SK-N-SH (cell line): ENCODE data around the gene HSD11B2. TPM values are rescaled to one million over a fixed set of nuclear protein-coding genes. Genes with fewer than 3 reads are reported as not detected.

Experiments used
- CTCF ChIA-PET: fragments of 300-600, 350-600 bp; formaldehyde crosslinking; extraction: SDS; loops from one replicate; lab custom pipeline; 2021; lab: Yijun Ruan, JAX
- POLR2A ChIA-PET: fragments of 350-600 bp; sonication (Branson Sonifier 250); formaldehyde crosslinking; extraction: SDS; loops from one replicate; lab custom pipeline; 2020; ENCODE audit warnings: antibody characterized with exemption, inconsistent platforms; lab: Yijun Ruan, JAX
- DNase-seq: peaks from one replicate; pipeline ENCODE4 v3.0.0; 2012
- H2AFZ ChIP-seq: fragments of 200-600 bp; sonication (generic); 2 replicates; pipeline ENCODE4 v1.8.1; 2016; ENCODE audit warnings: antibody characterized with exemption, mild to moderate bottlenecking, low read depth
- H3F3A ChIP-seq: fragments of 200-600 bp; sonication (generic); replicated peaks from 2 replicates; pipeline ENCODE3; 2016; ENCODE audit warnings: antibody characterized with exemption, mild to moderate bottlenecking; ENCODE audit not compliant: insufficient read depth
- H3K27ac ChIP-seq, 2 experiments: fragments of 200-500 bp in 1 of 2; fragments of 200-600 bp in 1 of 2; sonication (Bioruptor generic) in 1 of 2; sonication (generic), shearing (Covaris generic) in 1 of 2; 2 replicates each; pipeline versions ENCODE4 v1.5.1 to v1.6.1; 2014 to 2016; ENCODE audit warnings: low read depth in 2 of 2, inconsistent platforms in 1 of 2, low read length in 1 of 2, mild to moderate bottlenecking in 1 of 2, mixed read lengths in 1 of 2
- H3K27me3 ChIP-seq: fragments of 200-600 bp; sonication (generic), shearing (Covaris generic); 2 replicates; pipeline ENCODE4 v1.6.1; 2016; ENCODE audit warnings: mixed run types; ENCODE audit not compliant: insufficient read depth
- H3K36me3 ChIP-seq, 2 experiments: fragments of 200-500 bp in 1 of 2; fragments of 200-600 bp in 1 of 2; sonication (Bioruptor generic) in 1 of 2; sonication (generic) in 1 of 2; replicated peaks in 1 of 2; 2 replicates each; pipeline versions ENCODE3 to v1.5.1; 2014 to 2016; ENCODE audit warnings: low read length in 1 of 2, mild to moderate bottlenecking in 1 of 2; ENCODE audit not compliant: insufficient read depth in 2 of 2, control insufficient read depth in 1 of 2
- H3K4me1 ChIP-seq, 2 experiments: fragments of 200-500 bp in 1 of 2; fragments of 200-600 bp in 1 of 2; sonication (Bioruptor generic) in 1 of 2; sonication (generic), shearing (Covaris generic) in 1 of 2; 2 replicates each; pipeline versions ENCODE4 v1.5.1 to v1.6.1; 2014 to 2016; ENCODE audit warnings: low read depth in 1 of 2, low read length in 1 of 2, mixed run types in 1 of 2; ENCODE audit not compliant: insufficient read depth in 2 of 2, control insufficient read depth in 1 of 2
- H3K4me2 ChIP-seq: fragments of 200-600 bp; sonication (generic), shearing (Covaris generic); 2 replicates; pipeline ENCODE4 v1.6.1; 2017; ENCODE audit warnings: mixed run types
- H3K4me3 ChIP-seq, 2 experiments: fragments of 200-500 bp in 1 of 2; fragments of 200-600 bp in 1 of 2; sonication (Bioruptor generic) in 1 of 2; sonication (generic), shearing (Covaris generic) in 1 of 2; 2 replicates each; pipeline versions ENCODE4 v1.5.1 to v1.8.1; 2014 to 2016; ENCODE audit warnings: low read depth in 2 of 2, inconsistent platforms in 1 of 2, low read length in 1 of 2, mild to moderate bottlenecking in 1 of 2, mixed read lengths in 1 of 2, moderate library complexity in 1 of 2
- H3K79me2 ChIP-seq: fragments of 200-600 bp; sonication (generic); 2 replicates; pipeline ENCODE4 v1.8.1; 2017; ENCODE audit warnings: mild to moderate bottlenecking; ENCODE audit not compliant: insufficient read depth
- H3K9ac ChIP-seq: fragments of 200-600 bp; sonication (generic); 2 replicates; pipeline ENCODE4 v1.6.1; 2017; ENCODE audit warnings: mixed run types
- H3K9me2 ChIP-seq: fragments of 200-600 bp; sonication (generic); 2 replicates; pipeline ENCODE4 v1.6.1; 2017; ENCODE audit warnings: mixed run types
- H3K9me3 ChIP-seq: fragments of 200-600 bp; sonication (generic); 2 replicates; pipeline ENCODE4 v1.6.1; 2017; ENCODE audit warnings: mixed run types, mild to moderate bottlenecking, moderate library complexity
- H4K20me1 ChIP-seq: fragments of 200-600 bp; sonication (generic); 2 replicates; pipeline ENCODE4 v1.6.1; 2017; ENCODE audit warnings: mild to moderate bottlenecking, mixed run types; ENCODE audit not compliant: insufficient read depth
- CHD2 ChIP-seq: fragments of 150-350 bp; IDR thresholded peaks from 2 replicates; pipeline ENCODE4 v1.6.1; 2018; ENCODE audit warnings: low read length; ENCODE audit not compliant: partially characterized antibody
- ELF1 ChIP-seq: IDR thresholded peaks from 2 replicates; pipeline ENCODE4 v1.4.0; 2012
- EP300 ChIP-seq, 2 experiments: IDR thresholded peaks; 2 replicates each; pipeline versions ENCODE4 v1.4.0 to v1.6.1; 2012; ENCODE audit warnings: borderline replicate concordance in 1 of 2, low read depth in 1 of 2, low read length in 1 of 2
- FOXJ3 ChIP-seq: sonication (generic); formaldehyde crosslinking; IDR thresholded peaks from 2 replicates; pipeline ENCODE4 v1.5.1; 2020; ENCODE audit warnings: mild to moderate bottlenecking, missing genetic modification reagents
- MXI1 ChIP-seq: IDR thresholded peaks from 2 replicates; pipeline ENCODE4 v1.6.1; 2012; ENCODE audit warnings: mild to moderate bottlenecking, low read depth, low read length, improper control_type of control experiment
- NFIC ChIP-seq: IDR thresholded peaks from 2 replicates; pipeline ENCODE4 v1.4.0; 2012; ENCODE audit warnings: borderline replicate concordance
- NRF1 ChIP-seq: IDR thresholded peaks from 2 replicates; pipeline ENCODE4 v1.6.1; 2012; ENCODE audit warnings: low read depth, mild to moderate bottlenecking, low read length
- POLR2AphosphoS5 ChIP-seq: IDR thresholded peaks from 2 replicates; pipeline ENCODE4 v1.6.1; 2012; ENCODE audit warnings: low read depth, low read length
- REST ChIP-seq: IDR thresholded peaks from 2 replicates; pipeline ENCODE4 v1.6.1; 2012; ENCODE audit warnings: mild to moderate bottlenecking, low read depth, low read length, moderate library complexity
- RFX5 ChIP-seq: IDR thresholded peaks from 2 replicates; pipeline ENCODE4 v1.6.1; 2012; ENCODE audit warnings: mild to moderate bottlenecking, improper control_type of control experiment, low read length
- RXRA ChIP-seq: IDR thresholded peaks from 2 replicates; pipeline ENCODE4 v1.4.0; 2012; ENCODE audit warnings: low read depth, mild to moderate bottlenecking, borderline replicate concordance
- SIN3A ChIP-seq: IDR thresholded peaks from 2 replicates; pipeline ENCODE4 v1.6.1; 2012; ENCODE audit warnings: low read depth, mild to moderate bottlenecking, low read length, moderate library complexity, borderline replicate concordance
- SMC3 ChIP-seq: IDR thresholded peaks from 2 replicates; pipeline ENCODE4 v1.6.1; 2012; ENCODE audit warnings: low read depth, low read length, improper control_type of control experiment
- TAF1 ChIP-seq: IDR thresholded peaks from 2 replicates; pipeline ENCODE4 v1.6.1; 2012; ENCODE audit warnings: low read depth, mild to moderate bottlenecking, low read length, moderate library complexity, borderline replicate concordance
- TEAD4 ChIP-seq: IDR thresholded peaks from 2 replicates; pipeline ENCODE4 v1.4.0; 2012; ENCODE audit warnings: mild to moderate bottlenecking, borderline replicate concordance; ENCODE audit not compliant: insufficient read depth
- USF1 ChIP-seq: IDR thresholded peaks from 2 replicates; pipeline ENCODE4 v1.4.0; 2012; ENCODE audit warnings: low read depth, borderline replicate concordance
- YY1 ChIP-seq: IDR thresholded peaks from 2 replicates; pipeline ENCODE4 v1.4.0; 2012; ENCODE audit warnings: low read depth, mild to moderate bottlenecking
- ZBTB33 ChIP-seq: IDR thresholded peaks from 2 replicates; pipeline ENCODE4 v1.4.0; 2012; ENCODE audit warnings: low read depth, borderline replicate concordance
- WGBS: methylation state at CpG from one replicate; pipeline ENCODE4 v1.1.6; 2017; ENCODE audit warnings: low lambda C conversion rate; 5-methylcytosine and 5-hydroxymethylcytosine counted together
- polyA plus RNA-seq, 3 experiments: library from polyadenylated mRNA; depleted of rRNA; stranded (reverse); fragments of >200 nt; gene quantifications; 2 replicates each; pipeline ENCODE4 v1.2.3, GENCODE V29; 2012
- TF ChIP-seq, protein P1 (sequence below): fragments of 150-350 bp; IDR thresholded peaks from 2 replicates; pipeline ENCODE4 v1.6.1; 2016; ENCODE audit warnings: mild to moderate bottlenecking, low read depth, low read length

Gene HSD11B2
- polyA plus RNA-seq, 1 of the 3 experiments (the other 2 are of a cell fraction): 0.23 TPM

GRCh38 chr16:67482233-67482924, 51.5 kb downstream of the HSD11B2 start:
- Histone ChIP-seq H2AFZ (peak overlapping the region; percentile 91), H3F3A (peaks cover 4% of the 10 kb centered on the region), H3K27me3 (no peaks in the 10 kb centered on the region), H3K4me2 (peak overlapping the region; percentile 85), H3K9ac (peak overlapping the region; percentile 70), H3K79me2 (peaks cover 52% of the 10 kb centered on the region), H3K9me2 (no peaks in the 10 kb centered on the region), H3K9me3 (no peaks in the 10 kb centered on the region), H3K27ac (peak overlapping the region; percentile 89 to 91), H3K36me3 (peaks cover under 1 to 3% of the 10 kb centered on the region in 2 experiments), H3K4me3 (peak overlapping the region; percentile 80 to 100), H3K4me1 (peaks cover 6 to 19% of the 10 kb centered on the region in 2 experiments; a peak in 1 of 4 replicates), H4K20me1 (peaks cover 17% of the 10 kb centered on the region)
- CTCF ChIA-PET: interaction anchor here (1.1 to 4.1 kb wide), 15 partner anchors 10 to 222 kb away, joined by 3 to 45 read pairs (median 7); partner anchors contain the start of genes CARMIL2, CTCF and ZDHHC1
- no peak for DNase-seq
- no peak for TF ChIP-seq FOXJ3 (CRISPR knock-in tag)
- no peak for TF ChIP-seq TAF1
- TF ChIP-seq ZBTB33: no peak
- TF ChIP-seq REST: no peak
- TF ChIP-seq, protein P1, sequence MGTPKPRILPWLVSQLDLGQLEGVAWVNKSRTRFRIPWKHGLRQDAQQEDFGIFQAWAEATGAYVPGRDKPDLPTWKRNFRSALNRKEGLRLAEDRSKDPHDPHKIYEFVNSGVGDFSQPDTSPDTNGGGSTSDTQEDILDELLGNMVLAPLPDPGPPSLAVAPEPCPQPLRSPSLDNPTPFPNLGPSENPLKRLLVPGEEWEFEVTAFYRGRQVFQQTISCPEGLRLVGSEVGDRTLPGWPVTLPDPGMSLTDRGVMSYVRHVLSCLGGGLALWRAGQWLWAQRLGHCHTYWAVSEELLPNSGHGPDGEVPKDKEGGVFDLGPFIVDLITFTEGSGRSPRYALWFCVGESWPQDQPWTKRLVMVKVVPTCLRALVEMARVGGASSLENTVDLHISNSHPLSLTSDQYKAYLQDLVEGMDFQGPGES: no peak
- TF ChIP-seq TEAD4: no peak
- TF ChIP-seq USF1: no peak
- no peak for TF ChIP-seq RFX5
- TF ChIP-seq POLR2AphosphoS5: no peak
- no peak for TF ChIP-seq EP300 (IDR thresholded peaks at IDR 0.05; ENCODE audit: borderline replicate concordance in 1 of 2, low read depth in 1 of 2, low read length in 1 of 2)
- no peak for TF ChIP-seq SIN3A
- no peak for TF ChIP-seq CHD2
- TF ChIP-seq YY1: no peak
- TF ChIP-seq RXRA: no peak
- no peak for TF ChIP-seq SMC3
- no peak for TF ChIP-seq MXI1
- no peak for TF ChIP-seq NRF1
- no peak for TF ChIP-seq NFIC
- no peak for TF ChIP-seq ELF1
- WGBS: 77% methylated on average over 25 of the region's 25 CpGs
- POLR2A ChIA-PET: no interaction called here
